ENCODE measurements around the gene EEFSEC.
A peak's percentile ranks its signal among the peaks of the same experiment; 100 is the strongest.

The EEFSEC gene

DNA sequence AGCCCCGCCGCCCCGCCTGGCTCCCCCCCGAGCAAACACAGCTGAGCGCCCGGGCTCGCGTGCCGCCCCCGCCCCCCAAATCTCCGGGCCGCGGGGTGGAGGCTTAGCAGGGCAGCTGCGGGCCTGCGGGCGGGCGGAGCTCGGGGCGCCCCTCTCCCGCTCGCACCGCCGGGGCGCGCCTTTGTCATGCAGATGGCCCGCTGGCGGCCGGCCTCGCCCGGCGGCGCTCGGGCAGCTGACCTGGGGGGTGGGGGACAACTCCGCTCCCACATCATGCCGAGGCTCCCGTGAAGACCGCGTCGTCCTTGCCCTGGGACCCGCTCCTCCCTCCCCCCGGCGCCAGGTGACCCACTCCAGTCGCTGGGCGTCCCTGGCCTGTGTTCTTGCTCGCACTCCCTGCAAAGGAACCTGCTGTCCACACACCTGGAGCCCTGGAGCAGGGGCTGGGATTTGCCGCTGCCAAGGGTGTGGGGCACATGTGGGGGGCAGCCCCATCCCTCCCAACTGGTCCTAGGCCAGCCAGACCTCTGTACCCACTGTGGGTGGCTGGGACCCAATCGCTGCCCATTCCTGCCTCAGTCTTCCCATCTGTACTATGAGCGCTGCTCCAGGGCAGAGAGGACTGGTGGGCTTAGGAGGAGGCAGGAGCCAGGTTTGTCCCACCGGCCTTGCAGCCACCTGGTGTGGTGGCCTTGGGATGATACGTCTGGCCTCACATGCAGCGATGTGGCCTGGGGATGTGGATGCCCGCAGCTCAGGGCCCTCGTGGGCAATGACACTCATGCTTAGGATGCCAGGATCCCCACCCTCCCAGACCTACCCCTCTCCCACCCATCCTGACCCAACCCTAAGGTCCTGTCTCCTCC, 279.9 kb downstream of the EEFSEC start:
- peak; percentile 36 for DNase-seq

DNA sequence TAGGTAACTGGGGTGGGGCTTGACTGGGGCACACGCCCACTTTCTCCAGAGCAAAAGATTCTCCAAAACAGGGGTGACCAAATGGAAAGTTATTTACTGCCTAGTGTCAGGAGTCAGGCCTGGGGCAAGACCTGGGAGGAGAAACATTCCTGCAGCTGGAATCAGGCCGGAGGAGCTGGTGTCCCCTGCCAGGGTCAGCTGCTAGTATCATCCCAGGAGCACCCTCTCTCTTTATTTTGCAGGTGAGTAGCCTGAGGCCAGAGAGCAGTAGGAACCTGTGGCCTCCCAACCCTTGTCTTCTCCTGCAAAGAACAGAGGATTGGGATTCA, 280.5 kb downstream of the EEFSEC start:
- no peak for DNase-seq

DNA sequence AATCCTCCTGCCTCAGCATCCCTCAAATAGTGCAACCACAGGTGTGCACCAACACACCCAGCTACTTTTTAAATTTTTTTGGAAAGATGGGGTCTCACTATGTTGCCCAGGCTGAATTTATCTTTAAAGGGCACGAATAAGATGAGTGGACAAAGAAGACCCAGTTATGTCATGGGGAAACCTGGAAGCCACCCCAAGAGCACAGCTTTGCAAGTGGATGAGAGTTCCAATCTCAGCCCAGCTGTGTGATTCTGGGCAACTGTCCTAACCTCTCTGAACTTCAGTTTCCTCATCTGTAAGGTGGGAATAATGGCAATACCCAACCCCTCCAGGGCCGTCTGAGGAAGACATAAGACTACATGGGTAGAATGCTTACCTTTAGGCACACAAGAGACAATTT, 281.2 kb downstream of the EEFSEC start:
- DNase-seq: no peak

DNA sequence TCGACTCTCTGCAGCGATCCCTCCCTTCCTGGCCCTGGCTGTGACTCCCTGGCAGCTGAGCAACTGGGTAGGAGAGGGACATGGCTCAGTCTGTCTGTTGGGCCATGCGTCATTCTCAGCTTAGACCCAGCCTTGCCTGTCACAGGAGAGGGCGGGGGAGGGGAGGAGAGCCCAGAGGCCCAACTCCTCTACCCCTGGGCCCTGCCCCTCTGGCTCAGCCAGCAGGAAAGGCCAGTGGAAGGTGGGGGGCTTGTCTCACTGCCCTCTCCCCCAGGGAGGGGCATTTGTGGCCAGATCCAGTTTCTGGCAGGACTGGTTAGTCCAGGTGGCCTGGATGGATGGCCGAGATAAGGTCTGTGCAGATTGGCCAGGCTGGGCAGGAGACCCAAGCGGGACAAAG, 281.8 kb downstream of the EEFSEC start:
- no peak for DNase-seq

DNA sequence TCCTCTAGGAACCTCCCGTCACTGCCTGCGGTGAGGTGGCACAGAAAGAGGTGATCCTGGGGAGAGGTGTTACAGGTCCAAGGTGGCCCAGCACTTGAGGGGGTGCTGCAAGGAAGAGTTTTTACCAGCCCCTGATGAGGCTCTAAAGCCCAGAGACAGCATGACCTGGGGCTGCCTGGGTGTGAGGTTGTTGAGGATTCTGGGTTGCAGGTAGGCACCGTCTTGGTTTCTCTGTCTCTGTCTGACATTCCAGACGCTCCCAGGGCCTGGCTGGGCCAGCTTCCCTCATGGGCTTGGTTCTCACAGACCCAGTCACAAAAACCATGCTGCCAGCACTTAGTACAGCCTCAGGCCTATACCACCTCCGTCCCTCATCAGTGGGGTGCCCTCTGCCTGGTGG, 282.3 kb downstream of the EEFSEC start:
- no peak for DNase-seq

DNA sequence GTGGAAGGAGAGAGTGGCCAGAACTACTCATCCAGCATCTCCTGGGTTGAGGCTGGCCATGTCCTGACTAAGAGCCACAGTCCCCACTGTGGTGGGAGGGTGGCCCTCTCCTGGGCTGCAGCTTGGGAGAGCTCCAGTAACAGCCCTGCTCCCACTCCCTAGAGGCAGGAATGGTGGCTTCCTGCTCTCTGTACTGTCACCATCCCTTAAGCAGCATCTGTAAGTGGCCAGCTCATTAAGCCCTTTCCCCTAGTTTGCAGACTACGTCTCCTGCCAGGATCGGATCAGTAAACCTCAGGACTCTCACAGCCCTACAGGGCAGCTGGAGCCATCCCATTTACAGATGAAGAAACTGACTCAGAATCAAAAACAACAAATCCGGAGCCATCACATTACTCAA, 282.9 kb downstream of the EEFSEC start:
- no peak for DNase-seq

DNA sequence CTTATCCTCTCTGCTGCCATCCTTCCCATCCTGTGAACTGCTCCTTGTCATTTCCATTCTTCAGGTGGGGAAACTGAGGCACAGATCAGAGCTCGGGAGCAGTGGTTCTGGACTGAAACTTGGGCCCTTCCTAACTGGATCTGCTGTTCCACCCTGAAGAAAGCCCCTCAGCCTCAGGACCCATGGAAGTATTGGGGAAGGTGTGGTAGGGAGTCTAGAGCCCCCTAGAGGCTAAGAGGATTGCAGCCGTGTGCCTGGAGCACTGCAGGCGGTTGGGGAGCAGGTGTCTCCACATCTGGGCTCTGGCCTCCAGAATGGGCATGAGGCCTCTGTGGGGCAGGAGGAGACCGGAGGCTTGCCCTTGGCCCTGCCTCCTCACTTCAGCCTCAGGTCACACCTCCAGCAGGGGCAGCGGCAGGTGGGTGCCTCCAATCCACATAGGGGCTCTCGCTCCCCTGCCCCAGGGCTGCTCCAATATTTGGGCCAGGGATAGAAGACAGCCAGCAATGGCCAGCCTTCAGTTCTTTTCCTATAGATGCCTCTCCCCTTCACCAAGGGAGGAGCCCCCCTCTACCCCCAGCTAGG, 285.3 kb downstream of the EEFSEC start:
- no peak for DNase-seq

DNA sequence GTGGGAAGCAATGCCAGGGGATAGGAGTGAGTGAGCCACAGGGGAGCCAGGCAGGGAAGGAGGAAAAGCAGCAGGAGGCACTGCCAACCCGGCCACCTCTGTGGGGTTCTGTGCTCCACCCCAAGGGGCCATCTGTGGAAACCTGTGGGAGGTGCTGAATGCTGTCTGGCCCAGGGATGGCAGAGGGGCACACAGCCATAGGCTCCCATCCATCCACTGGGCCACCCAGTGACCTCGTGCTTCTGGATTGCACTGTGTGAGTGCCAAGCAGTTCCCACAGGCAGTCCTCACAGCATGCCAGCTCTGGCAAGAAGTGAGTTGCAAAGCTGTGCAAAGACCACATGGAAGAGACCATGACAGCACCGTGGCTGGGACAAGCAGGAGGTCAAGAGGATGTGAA, 285.9 kb downstream of the EEFSEC start:
- DNase-seq: no peak

DNA sequence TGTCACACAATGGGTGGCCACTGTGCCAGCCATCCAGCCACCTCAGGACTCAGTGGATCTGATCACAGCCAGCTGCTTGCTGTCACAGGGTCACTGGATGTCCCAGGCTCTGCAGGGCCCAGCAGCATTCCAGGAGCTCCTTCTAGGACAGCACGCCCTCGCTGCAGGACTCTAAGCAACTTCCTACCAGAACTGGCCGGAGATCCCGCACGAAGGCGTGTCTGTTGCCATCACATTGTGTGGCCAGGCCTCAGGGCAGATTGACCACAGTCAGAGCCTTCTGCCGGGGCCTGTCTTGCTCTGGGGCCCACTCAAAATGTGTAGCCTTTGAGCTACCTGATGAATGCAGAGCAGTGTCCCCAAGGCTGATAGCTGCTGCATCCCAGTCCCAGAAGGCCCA, 288.8 kb downstream of the EEFSEC start:
- no peak for DNase-seq

DNA sequence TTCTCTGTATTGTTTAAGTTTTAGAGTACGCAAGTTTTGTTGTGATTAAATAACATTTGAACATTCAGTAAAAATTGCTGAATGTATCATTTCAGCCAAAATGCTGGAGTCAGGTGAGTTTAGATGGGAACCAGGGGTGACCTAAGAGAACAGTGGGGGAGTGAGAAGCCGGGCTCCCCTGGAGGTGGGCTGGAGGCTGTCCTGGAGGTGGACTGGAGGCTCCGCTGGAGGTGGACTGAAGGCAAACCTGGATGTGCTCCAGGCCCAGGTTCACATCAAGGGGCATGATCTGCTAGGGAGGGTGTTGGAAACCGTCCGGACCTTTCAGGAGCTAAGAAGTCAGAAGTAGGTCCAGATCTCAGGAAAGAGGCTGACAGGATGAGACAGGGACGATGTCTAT, 289.7 kb downstream of the EEFSEC start:
- DNase-seq: no peak

DNA sequence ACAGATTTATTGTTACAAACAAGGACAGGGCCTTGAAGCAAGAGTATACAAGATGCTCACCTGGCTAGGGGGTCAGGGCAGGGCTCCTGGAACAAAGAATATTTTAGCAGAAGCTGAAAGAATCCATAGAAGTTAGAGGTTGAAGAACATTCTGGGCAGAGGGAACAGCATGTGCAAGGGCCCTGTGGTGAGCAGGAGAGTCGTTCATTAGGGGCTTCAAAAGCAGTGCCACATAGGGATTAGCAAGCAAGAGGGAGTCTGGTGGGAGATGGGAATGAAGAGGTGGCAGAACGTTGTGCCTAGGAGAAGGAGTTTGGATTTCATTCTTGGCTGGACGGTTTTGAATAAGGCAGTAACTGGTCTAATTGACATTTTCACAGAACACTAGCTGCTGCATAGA, 290.5 kb downstream of the EEFSEC start:
- DNase-seq: no peak

DNA sequence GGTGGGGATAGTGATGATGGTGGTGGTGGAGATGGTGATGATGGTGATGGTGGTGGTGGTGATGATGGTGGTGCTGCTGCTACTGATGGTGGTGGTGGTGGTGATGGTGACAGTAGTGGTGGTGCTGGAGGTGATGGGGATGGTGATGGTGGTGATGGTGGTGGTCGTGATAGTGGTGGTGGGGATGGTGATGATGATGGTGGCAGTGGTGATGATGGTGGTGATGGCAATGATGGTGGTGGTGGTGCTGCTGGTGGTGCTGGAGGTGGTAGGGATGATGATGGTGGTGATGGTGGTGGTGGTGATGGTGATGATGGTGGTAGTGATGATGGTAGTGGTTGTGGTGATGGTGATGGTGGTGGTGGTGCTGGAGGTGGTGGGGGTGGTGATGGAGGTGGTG, 292.1 kb downstream of the EEFSEC start:
- no peak for DNase-seq

DNA sequence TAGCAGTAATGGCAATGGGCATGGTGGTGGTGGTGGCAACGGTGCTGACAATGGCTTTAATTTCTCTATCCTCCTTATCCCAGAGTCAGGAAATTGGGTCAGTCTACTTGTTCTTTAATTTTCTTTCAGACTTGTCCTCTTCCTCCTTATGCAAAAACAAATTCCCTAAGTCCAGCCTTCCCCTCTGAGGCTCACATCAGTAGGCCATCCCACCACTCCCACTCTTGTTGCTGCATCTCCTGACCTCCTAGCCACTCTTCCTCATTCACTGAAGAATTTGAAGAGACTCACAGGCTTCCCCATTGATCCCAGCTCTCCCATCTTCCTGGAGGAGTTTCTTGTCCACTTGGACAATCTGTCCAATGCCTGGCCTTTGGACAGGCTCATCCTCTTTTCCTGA, 293.5 kb downstream of the EEFSEC start:
- no peak for DNase-seq

DNA sequence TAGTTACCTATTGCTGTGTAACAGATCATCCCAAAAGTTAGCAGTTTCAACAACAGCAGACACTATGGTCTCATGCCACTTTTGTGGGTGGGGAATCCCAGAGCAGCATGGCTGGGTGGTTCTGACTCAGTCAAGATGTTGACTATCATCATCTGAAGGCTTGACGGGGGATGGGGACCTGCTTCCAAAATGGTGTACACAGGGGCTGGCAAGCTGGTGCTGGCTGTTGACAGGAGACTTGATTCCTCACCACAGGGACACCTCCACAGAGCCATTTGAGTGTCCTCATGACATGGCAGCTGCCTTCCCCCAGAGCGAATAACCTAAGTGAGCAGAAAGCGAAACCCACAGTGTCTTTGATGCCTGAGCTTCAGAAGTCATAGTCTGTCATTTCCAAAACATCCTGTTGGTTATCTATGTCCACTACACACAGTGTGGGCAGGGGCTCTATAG, 294.3 kb downstream of the EEFSEC start:
- DNase-seq: no peak

DNA sequence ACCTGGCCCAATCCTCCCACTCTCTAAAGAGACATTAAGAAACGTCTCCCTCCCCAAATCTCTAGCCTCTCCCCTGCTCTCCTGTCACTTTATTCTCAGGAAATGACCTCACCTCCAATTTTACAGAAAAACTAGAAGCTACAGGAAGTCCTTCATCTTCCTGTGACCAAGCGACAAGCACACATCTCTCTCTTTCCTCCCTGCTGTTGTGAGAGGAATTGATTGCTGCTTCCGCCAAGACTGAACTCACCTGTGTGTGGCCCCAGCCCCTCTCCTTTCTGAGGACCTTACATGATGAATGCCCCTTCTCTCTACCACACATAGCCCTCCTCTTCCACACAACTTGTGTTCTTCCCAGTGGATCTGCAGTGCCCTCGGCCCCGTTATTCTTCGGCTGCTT, 295.2 kb downstream of the EEFSEC start:
- no peak for DNase-seq

DNA sequence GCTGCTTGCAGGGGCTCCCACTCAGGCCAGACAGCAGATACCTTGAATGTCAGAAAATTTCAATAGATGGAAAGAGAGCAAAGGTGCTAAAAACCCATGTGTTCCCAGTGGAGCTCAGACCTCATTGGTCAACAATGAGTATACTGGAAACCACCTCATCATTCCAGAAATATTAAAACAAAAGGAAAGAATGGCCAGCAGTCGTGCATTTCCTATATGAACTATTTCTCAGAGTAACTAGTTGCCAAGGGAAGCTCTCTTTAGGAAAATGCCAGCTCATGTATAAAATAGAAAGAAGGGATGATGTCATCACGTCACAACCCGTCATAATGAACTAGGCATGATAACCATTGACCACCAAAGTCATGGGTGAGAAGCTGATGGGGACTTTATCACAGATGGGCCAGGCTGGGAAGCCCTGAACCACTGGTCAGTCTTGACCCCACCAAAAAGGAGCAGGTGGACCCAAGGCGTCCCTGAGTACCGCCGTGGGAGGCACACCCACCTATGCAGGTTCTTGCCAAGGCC, 295.9 kb downstream of the EEFSEC start:
- no peak for DNase-seq

DNA sequence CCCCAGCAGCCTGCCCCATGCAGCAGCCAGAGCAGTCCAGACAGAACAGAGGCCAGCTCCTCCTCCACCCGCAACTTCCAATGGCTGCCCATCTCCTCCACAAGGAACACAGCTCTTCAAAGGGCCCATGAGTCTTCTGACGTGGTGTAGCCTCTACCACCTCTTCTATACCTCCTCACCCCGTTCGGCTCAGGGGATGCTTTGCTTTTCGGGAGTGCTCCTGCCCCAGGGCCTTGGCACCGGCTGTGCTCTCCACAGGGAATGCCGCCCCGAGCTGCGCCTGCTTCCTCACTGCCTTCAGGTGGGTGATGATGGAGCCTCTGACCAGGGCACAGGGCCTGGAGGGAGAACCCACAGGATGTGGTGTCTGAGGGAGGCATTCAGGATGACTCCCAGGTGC, 298.8 kb downstream of the EEFSEC start:
- no peak for DNase-seq

DNA sequence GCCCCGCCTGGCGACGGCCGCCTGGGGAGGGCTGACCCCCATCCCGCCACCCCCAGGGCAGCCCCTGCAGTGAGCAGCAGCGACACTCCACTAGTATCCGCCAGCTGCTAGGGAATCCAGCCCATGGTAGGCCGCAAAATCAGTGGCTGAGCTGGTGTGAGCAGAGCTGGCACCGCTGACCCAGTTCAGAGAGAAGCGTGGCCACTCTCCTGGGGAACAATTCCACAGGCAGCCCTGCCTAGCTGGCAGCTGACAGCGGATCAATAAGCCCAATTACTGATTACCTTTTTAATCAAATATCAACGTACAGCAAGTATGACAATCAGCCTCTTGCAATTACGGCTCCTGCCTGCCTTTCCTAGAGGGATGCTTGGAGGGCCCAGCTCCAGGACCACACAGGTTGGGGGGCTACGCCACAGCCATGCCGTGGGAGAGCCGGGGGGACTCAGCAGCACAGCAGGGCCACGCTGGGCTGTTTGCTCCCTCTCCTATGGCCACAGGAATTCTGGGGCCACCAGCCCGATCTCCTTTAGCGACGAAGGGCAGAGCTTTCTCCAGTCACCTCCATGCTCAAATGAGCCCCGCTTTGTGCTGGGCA, 299.5 kb downstream of the EEFSEC start:
- DNase-seq: no peak

DNA sequence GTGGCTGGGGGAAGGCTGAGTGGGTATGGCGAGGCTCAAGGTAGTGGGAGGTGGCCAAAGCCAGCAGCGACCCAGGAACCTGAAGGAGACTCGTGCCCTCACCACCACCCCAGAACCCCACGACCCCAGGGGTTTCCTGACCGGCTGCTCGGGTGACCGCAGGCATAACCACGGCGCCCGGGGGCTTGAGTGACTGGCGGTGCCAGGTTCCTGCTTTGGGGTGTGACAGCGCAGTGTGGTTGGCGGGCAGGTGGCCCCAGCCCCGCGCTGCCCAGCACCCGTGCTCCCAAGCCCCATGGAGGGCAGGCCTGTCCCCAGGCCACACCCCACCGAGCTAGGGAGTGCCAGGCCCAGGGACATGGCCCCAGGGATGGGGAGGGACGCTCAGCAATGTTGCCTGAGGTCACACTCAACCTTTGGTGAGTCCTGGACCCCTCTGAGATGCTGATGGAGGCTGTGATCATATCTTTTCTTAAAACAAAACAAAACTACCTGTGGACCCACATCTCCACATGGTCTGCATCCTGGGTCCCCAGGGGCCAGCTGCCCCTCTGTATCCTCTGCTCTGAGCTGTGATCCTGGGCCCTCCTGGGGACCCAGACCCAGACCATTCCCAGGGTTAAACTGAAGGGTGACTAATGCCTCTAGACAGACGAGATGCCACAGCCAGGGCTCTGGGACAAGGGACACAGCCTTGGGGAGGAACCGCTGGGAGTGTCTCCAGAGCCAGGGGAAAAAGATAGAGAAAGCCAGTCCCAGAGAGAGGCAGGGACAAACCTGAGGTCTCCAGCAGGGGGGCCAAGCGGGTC, 300.4 kb downstream of the EEFSEC start:
- no peak for DNase-seq

DNA sequence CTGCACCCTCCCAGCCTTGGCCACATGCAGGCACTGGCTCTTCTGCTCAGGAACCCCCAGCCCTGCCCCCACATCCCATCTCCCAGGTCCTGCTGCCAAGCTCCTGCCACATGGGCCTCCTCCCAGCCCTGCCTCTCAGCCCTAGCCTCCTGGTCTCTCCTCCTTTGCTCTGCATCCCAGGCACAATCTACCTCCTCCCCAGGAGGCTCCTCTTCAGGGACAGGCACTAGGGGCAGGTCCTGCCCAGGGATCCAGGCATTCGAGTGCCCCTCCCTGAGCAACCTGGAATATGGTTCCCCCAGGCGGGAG, 301.0 kb downstream of the EEFSEC start:
- no peak for DNase-seq

DNA sequence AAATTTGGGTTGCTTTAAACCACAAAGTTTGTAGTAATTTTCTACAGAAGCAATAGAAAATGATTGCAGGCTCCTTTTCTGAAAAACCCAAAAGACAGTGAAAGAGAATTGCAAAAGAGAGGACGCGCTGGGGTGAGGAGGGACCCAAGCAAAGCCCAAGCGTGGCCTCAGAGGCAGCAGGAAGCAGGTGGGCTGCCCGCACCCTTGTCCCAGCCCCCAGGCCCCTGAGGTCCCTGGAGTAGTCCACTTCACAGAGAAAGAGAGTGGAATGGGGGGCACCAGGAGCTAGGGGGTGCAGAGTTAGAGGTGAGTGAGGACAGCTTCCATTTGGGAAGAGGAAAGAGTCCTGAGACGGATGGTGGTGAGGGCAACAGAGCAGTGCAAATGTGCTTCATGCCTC, 301.8 kb downstream of the EEFSEC start:
- no peak for DNase-seq

DNA sequence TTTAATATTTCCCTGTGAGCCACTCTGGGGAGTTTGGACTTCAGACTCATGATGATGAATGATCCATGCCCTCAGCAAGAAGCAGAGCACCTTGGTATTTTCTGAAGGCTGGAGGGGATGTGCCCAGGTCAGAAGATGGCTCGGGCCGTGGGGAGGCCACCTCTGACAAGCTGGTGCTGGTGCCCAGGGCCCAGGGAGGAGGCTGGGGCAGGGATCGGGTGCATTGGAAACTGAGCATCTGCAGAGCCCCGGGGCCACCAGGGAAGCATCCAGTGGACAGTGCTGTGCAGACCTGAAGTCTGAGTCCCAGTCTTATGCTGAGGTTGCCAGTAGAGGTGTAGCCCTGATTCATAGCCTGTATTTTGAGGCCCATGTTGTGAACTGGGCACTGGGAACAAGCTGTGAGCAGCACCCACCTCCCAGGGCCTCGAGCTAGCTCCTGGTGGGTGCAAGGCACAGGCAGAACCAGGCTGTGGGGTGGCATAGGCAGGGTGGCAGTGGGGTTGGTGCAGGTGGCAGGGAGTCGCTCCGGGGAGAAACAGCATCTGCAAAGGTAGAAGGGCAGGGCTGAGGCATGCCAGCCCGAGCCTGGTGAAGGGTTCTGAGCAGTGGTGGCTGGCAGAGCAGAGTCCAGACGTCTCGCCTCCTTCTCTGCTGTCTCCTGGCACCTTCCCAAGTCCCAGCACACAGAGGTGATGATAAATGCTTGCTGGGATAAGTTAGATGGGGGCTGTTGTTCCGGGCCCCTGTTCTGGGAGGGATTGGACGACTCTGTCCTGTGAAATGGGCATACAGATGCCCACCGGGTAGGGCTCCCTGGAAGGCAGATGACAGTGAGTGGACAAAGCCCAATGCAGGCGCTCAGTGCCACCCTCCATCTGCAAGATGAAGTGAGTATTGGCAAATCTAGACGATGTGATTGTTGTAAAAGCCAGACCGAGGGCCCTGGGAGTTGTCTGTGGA, 302.8 kb downstream of the EEFSEC start:
- DNase-seq: no peak

Data from NCI-H774 (cell line).